ENCODE data around the gene DCAF5.

Gene DCAF5

DNA sequence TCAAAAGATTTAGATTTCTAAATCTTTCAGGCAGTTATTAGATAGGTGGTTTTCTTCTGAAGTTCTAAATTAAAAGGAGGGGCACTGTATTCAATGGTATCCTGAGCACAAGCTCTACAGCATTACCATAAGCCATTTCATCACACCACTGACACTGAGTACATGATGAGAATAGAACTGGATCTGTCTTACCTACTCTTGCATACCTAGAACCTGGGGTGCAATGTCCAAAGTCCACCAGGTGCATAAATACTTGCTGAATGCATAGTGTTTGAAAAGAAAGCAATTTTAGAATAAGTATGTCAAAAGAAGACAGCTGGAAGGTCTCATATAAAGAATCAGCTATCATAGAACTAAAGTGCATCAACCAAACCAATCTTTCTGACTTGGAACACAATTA lies 88.3 kb downstream of the DCAF5 start:
- no peak for DNase-seq

DNA sequence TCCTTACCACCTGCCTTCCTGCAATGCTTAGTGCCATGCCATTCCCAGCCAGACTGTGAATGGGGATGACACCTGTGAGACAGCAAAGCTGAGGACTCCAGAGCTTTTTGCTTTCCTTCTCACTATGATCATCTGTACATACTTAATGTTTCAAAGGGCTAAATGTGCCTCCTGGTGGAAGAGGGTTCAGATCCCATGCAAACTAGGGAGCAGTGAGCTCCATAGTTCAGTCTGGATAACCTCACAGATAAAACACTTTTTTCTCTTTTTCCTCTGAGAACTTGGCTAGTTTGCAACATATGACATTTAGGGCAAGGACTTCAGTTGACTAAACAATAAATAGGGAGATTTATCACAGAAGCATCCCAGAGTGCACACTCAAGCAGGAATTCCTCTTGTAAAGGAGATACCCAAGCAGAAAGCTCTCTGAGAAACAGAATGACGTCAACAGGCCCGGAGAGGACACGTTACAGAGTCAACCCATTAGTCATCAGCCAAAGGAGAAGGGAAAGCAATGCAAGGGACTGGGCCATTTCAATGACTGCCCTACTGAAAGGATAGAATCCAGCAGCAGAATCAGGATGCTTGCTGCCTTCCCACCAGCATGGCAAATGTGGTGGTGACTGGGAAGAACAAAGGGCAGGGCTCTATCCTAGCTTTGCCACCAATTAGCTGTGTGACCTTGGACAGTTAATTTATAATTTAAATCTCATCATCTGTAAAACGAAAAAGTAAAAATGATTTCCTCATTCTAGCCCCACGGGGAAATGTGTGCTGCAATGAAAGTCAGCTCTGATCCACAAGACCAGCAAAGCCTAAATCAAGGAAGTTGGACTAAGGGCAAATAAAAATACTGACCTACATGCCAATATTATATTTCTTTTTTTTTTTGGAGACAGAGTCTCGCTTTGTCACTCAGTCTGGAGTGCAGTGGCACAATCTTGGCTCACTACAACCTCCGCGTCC lies 93.0 kb downstream of the DCAF5 start:
- no peak for DNase-seq

- DNase-seq, result no peak
Observed at GRCh38 chr14:69055999-69056788, 96.7 kb downstream of the DCAF5 start.

GRCh38 chr14:69055125-69055524 lies 97.8 kb downstream of the DCAF5 start:
- DNase-seq, result no peak

DNA sequence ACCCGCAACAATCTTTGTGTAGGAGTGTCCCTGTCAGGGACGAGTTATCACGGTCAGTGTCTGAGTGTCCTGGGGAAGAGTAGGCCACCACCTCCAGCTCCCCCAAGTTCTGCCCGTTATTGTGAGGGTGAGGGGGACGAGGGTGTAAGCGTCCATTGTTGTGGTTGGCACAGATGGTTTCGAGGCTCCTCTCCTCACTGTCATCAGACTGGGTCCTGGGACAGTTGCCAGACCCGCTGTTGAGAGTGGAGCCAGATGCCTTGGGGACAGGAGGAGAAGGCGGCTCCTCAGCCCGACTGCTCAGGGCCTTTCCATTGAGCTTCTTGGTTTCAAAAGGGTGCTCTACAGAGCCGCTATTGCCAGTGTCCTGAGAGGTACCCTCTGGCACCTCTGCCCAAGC lies 98.9 kb downstream of the DCAF5 start:
- DNase-seq, result no peak

DNA sequence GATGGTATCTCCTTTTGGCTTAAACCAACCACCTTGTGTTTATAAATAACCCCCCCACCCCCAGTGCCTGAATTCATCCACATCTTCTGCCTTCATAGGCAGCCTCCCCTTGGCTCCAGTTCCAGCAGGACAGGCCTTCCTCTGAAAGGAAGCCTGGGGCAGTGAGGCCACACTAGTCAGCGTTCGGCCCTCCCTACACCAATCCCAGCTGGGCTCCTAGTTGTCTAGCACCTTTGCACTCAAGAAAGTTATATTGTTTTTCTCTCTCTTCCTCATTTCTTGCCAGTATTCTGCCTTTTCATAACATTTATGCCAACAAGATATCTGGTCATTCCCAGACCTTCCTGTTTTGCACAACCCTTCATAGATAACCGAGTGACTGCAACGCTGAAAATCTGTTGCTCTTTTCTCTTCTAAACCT lies 100.7 kb downstream of the DCAF5 start:
- no peak for DNase-seq

- DNase-seq, result no peak
Observed at GRCh38 chr14:69050240-69051184, 102.4 kb downstream of the DCAF5 start.

DNA sequence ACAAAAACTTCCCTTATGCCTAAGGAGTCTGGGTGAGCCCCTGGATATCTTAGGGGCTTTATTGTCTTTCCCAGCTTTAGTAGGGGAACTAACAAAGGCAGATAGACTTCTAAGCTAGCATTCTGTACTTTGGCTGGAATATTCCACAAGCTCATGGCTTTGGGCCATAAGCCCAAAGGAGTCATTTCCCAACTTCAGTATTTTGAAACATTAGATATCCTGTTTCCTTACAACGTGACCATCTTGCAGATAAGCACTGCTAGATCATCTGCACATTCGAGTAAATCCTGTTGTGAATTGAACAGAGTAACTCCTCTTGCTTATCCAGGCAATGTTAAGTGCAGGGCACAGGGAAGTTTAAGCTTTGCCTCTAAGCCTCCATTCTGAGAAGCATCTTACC lies 103.2 kb downstream of the DCAF5 start:
- no peak for DNase-seq

GRCh38 chr14:69048456-69048855 lies 104.5 kb downstream of the DCAF5 start:
- DNase-seq, result peak in 1 of 4 experiments; percentile 22

- DNase-seq, result no peak
Observed at GRCh38 chr14:69047255-69047654, 105.7 kb downstream of the DCAF5 start.

- no peak for DNase-seq
Observed at GRCh38 chr14:69046476-69046860, 106.5 kb downstream of the DCAF5 start.

GRCh38 chr14:69045857-69046475 lies 107.0 kb downstream of the DCAF5 start:
- no peak for DNase-seq

DNA sequence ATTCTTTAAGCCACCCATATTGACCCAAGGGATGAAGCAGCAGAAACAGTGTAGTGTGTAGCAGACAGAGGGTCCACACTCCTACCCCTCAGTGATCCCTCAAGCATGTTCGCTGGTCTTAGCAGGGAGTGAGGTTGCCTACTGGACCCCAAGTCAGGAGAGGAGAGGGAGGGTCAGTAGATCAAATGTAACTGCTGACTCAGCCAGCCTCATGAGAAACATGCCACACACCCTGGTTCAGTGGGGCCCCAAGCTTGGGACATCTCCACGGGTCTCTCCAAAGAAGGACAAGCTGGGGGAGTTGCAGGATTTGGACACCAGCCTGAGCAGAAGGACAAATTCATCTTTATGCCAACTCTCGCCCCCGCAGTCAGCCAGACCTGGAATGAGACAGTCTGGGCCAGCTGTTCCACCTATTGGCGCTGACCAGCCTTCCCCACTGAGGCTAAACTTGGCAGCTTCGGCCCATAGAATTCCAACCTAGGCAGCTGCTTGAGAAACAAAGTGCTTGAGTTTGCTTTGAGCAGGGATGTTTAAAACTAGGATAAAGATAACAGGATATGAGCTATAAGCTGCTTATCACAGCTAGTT lies 107.9 kb downstream of the DCAF5 start:
- DNase-seq, result no peak

DNA sequence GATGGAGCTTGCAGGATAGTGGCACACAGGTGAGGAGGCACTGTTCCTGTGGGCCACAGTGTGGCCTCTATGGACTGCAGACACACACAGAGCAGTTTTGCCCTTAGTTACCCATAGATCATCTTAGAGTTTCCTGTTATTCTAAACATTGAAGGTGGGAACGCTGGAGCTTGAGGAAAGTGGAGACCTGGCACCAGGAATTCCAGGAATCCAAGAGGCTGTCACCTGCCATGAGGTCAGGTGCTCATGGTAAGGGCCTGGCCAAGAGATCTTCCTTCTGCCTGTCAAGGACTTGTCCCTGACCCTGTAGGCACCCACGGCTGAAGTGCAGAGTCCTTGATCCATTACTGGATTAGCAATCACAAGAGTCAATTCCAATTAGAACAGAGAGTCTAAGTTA lies 108.6 kb downstream of the DCAF5 start:
- DNase-seq, result no peak

DNA sequence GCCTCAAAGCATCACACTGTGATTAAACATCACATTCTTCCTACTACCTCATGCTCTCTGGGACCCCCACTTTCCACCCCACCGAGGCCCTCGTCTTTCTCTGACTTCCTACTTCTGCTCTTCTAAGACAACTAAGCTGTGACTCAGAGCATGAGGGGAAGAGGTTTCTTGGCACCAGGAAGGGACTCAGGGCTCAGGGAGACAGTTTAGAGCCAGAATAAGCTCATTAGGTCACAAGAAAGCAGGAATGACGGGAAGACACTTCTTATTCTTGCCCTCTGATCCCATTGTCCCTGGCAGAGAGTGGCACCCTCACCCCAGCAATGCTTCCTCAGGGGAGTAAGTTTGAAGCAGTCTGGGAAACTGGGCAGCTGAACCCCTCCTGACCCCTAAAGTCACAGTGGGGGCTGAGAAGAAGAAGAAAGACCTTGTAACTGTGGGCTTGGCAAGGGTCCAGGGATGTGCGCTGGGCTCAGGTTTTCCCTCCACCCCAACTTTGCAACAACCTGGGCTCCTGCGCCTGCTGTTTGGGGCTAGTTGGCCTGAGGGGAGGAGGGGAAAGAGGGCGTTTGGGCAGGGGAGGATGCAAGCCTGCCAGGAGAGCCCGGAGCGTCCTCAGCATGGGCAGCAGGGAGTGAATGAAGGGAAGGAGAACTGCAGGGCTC lies 109.2 kb downstream of the DCAF5 start:
- no peak for DNase-seq

GRCh38 chr14:69042787-69043444 lies 110.0 kb downstream of the DCAF5 start:
- no peak for DNase-seq

- DNase-seq, result no peak
Observed at GRCh38 chr14:69042299-69042698, 110.6 kb downstream of the DCAF5 start.

- no peak for DNase-seq
Observed at GRCh38 chr14:69041783-69042182, 111.1 kb downstream of the DCAF5 start.

- DNase-seq, result no peak
Observed at GRCh38 chr14:69040353-69040752, 112.6 kb downstream of the DCAF5 start.

GRCh38 chr14:69039288-69039628 lies 113.7 kb downstream of the DCAF5 start:
- no peak for DNase-seq

All from activated naive CD4-positive, alpha-beta T cell (primary cell).